Astrocyte (in vitro differentiated cells and primary cell): ENCODE measurements around the gene TAP1. TPM values are rescaled to one million over a fixed set of nuclear protein-coding genes. Genes with fewer than 3 reads are reported as not detected.

Experiments used
- DNase-seq: peaks from one replicate; pipeline ENCODE4 v3.0.0-alpha.2; 2010; ENCODE audit warnings: low read depth
- FAIRE-seq: peaks from 2 replicates; lab custom pipeline; 2011; peaks lifted over from hg19 to GRCh38; lab: Jason Lieb, UNC
- H2AFZ ChIP-seq: 2 replicates; pipeline ENCODE4 v1.6.0; 2012; ENCODE audit warnings: low read depth, low read length, inconsistent platforms
- H3K27ac ChIP-seq: 2 replicates; pipeline ENCODE4 v1.5.1; 2011; ENCODE audit warnings: low read depth, low read length, inconsistent platforms
- H3K27me3 ChIP-seq: 2 replicates; pipeline ENCODE4 v1.6.0; 2011; ENCODE audit warnings: low read length, inconsistent platforms; ENCODE audit not compliant: insufficient read depth
- H3K36me3 ChIP-seq: 2 replicates; pipeline ENCODE4 v1.5.1; 2011; ENCODE audit warnings: low read length, inconsistent platforms; ENCODE audit not compliant: insufficient read depth
- H3K4me1 ChIP-seq: 2 replicates; pipeline ENCODE4 v1.5.1; 2011; ENCODE audit warnings: low read length, inconsistent platforms; ENCODE audit not compliant: insufficient read depth
- H3K4me2 ChIP-seq: 2 replicates; pipeline ENCODE4 v1.6.0; 2012; ENCODE audit warnings: low read length, inconsistent platforms
- H3K4me3 ChIP-seq: 2 replicates; pipeline ENCODE4 v1.5.1; 2011; ENCODE audit warnings: low read depth, mild to moderate bottlenecking, low read length, inconsistent platforms; ENCODE audit not compliant: insufficient read depth
- H3K79me2 ChIP-seq: 2 replicates; pipeline ENCODE4 v1.6.0; 2012; ENCODE audit warnings: mild to moderate bottlenecking, low read length, inconsistent platforms; ENCODE audit not compliant: insufficient read depth
- H3K9ac ChIP-seq: 2 replicates; pipeline ENCODE4 v1.6.0; 2012; ENCODE audit warnings: mild to moderate bottlenecking, low read length, inconsistent platforms
- H3K9me3 ChIP-seq: 2 replicates; pipeline ENCODE4 v1.5.1; 2012; ENCODE audit warnings: low read depth, mild to moderate bottlenecking, low read length, inconsistent platforms; ENCODE audit not compliant: insufficient read depth
- H4K20me1 ChIP-seq: 2 replicates; pipeline ENCODE4 v1.6.0; 2012; ENCODE audit warnings: low read length, inconsistent platforms; ENCODE audit not compliant: insufficient read depth
- H3K27ac Mint-ChIP-seq: one replicate; pipeline ENCODE4 v1.8.0; 2021; ENCODE audit warnings: mild to moderate bottlenecking, mixed read lengths; ENCODE audit not compliant: unreplicated experiment
- H3K27me3 Mint-ChIP-seq: one replicate; pipeline ENCODE4 v1.8.0; 2021; ENCODE audit warnings: low read depth, mixed read lengths; ENCODE audit not compliant: unreplicated experiment
- H3K36me3 Mint-ChIP-seq: one replicate; pipeline ENCODE4 v1.8.0; 2021; ENCODE audit warnings: low read depth, mixed read lengths; ENCODE audit not compliant: unreplicated experiment
- H3K4me1 Mint-ChIP-seq: one replicate; pipeline ENCODE4 v1.8.0; 2021; ENCODE audit warnings: low read depth, mixed read lengths; ENCODE audit not compliant: unreplicated experiment
- H3K4me3 Mint-ChIP-seq: one replicate; pipeline ENCODE4 v1.8.0; 2021; ENCODE audit warnings: mild to moderate bottlenecking, moderate library complexity, mixed read lengths; ENCODE audit not compliant: unreplicated experiment
- H3K9me3 Mint-ChIP-seq: one replicate; pipeline ENCODE4 v1.8.0; 2021; ENCODE audit warnings: mild to moderate bottlenecking, mixed read lengths; ENCODE audit not compliant: unreplicated experiment
- EZH2 ChIP-seq: IDR thresholded peaks from 2 replicates; pipeline ENCODE4 v1.6.1; 2012; ENCODE audit warnings: mild to moderate bottlenecking, low read length, inconsistent platforms; ENCODE audit not compliant: insufficient read depth
- total RNA-seq: library from RNA; stranded (reverse); gene quantifications from 2 replicates; pipeline ENCODE4 v1.2.1, GENCODE V29; 2021
- TF ChIP-seq, protein P1 (sequence below): IDR thresholded peaks from 2 replicates; pipeline ENCODE4 v1.5.1; 2011; ENCODE audit warnings: low read depth, mild to moderate bottlenecking, inconsistent platforms, low read length, moderate library complexity; ENCODE audit not compliant: insufficient read depth

TAP1 gene
- total RNA-seq, 1 donor from 2014 or later: 135 TPM

DNA sequence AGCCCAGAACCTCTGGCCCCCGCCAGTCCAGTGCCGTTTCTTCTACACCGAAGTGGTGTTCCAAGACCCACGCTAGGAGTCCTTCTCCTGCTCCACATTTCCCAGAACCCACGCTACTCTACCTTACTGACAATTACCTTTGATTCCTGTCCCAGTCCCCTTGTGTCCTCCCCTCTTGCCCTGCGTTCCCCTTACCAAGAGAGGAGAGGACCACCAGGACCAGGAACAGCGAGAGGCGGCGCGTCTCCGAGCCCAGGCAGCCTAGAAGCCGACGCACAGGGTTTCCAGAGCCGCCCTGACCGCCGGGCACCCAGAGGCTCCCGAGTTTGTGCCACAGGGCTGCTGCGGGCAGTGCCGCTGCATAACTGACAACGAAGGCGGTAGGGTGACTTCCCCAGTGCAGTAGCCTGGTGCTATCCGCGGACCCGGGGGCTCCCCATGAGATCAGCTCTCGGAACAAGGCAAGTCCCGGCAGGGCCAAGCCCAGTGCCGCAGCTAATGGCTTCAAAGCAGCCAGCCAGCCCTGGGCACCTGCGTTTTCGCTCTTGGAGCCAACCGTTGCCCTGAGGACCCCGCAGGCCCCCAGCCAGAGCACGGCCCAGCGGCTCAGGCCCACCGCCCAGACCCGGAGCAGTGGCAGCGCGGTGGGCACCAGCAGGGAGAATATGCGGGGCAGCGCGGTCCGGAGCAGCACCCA lies 512 bp downstream of the TAP1 start:
- Histone ChIP-seq H3K27ac (peak overlapping the region; percentile 83), H2AFZ (peak overlapping the region; percentile 99), H3K79me2 (peaks cover 10% of the 10 kb centered on the region), H3K4me3 (peak overlapping the region; percentile 92), H3K27me3 (peaks cover 5% of the 10 kb centered on the region), H3K9ac (peak overlapping the region; percentile 88), H4K20me1 (no peaks in the 10 kb centered on the region), H3K4me1 (peaks cover 8% of the 10 kb centered on the region), H3K4me2 (peak overlapping the region; percentile 99), H3K36me3 (no peaks in the 10 kb centered on the region), H3K9me3 (no peaks in the 10 kb centered on the region)
- Mint-ChIP-seq H3K36me3 (peaks cover 36% of the 10 kb centered on the region), H3K27me3 (peaks cover 32% of the 10 kb centered on the region), H3K4me3 (peak overlapping the region; percentile 96), H3K27ac (peak overlapping the region; percentile 87), H3K4me1 (peaks cover 11% of the 10 kb centered on the region), H3K9me3 (peaks cover 2% of the 10 kb centered on the region)
- TF ChIP-seq, protein P1, sequence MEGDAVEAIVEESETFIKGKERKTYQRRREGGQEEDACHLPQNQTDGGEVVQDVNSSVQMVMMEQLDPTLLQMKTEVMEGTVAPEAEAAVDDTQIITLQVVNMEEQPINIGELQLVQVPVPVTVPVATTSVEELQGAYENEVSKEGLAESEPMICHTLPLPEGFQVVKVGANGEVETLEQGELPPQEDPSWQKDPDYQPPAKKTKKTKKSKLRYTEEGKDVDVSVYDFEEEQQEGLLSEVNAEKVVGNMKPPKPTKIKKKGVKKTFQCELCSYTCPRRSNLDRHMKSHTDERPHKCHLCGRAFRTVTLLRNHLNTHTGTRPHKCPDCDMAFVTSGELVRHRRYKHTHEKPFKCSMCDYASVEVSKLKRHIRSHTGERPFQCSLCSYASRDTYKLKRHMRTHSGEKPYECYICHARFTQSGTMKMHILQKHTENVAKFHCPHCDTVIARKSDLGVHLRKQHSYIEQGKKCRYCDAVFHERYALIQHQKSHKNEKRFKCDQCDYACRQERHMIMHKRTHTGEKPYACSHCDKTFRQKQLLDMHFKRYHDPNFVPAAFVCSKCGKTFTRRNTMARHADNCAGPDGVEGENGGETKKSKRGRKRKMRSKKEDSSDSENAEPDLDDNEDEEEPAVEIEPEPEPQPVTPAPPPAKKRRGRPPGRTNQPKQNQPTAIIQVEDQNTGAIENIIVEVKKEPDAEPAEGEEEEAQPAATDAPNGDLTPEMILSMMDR: no peak
- TF ChIP-seq EZH2: no peak
- FAIRE-seq (no peak), DNase-seq (peak; percentile 26)

DNA sequence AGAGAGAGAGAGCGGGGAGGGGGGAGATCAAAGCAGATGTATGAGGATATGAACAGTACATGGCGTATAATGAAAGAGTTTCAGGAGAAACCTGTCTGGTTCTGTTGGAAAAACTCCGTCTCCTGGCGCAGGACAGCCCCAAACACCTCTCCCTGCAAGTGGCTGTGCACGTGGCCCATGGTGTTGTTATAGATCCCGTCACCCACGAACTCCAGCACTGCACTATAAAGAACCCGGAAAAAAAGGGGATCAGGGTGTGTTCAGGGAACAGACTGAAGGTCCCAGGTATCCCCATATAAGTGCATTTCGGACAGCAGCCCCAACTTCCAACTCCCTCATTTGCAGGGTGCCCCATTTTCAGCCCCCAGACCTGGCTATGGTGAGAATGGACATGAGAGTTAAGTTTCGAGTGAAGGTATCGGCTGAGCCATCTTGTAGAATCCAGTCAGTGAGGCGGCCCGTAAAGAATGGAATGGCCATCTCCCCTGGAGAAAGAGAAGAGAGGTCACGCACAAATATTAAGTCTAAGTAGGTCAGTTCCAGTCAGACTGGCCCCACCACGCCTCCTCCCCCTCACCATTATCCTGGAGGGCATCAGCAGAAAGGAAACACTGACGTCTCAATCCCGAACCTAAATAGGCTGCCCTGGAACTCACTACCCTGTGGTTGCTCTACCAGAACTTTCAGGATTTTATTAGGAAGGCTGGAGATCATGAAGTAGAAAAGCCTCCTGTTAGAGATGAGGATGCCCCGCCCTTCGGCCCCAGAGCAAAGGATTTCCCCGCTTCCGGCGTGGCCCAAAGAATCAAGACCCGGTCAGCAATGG lies 1.3 kb downstream of the TAP1 start:
- H3K27me3 ChIP-seq: peaks cover 5% of the 10 kb centered on the region
- peak overlapping the region; percentile 87 for H3K27ac Mint-ChIP-seq

More for the DNA sequence above, 1.3 kb downstream of the TAP1 start:
- peaks cover 2% of the 10 kb centered on the region for H3K9me3 Mint-ChIP-seq
- TF ChIP-seq, protein P1: no peak
- no peak for TF ChIP-seq EZH2
- Histone ChIP-seq H4K20me1 (no peaks in the 10 kb centered on the region), H3K4me3 (peak overlapping the region; percentile 92), H3K36me3 (peaks cover 2% of the 10 kb centered on the region), H3K4me2 (peak overlapping the region; percentile 99), H3K9ac (peak overlapping the region; percentile 88), H2AFZ (peak overlapping the region; percentile 99), H3K27ac (peak overlapping the region; percentile 83), H3K9me3 (no peaks in the 10 kb centered on the region), H3K4me1 (peaks cover 8% of the 10 kb centered on the region), H3K79me2 (peaks cover 10% of the 10 kb centered on the region)
- H3K36me3 Mint-ChIP-seq: peaks cover 42% of the 10 kb centered on the region
- peaks cover 25% of the 10 kb centered on the region for H3K27me3 Mint-ChIP-seq
- H3K4me3 Mint-ChIP-seq: peak overlapping the region; percentile 96
- FAIRE-seq (no peak), DNase-seq (no peak)
- peaks cover 13% of the 10 kb centered on the region for H3K4me1 Mint-ChIP-seq
